Keratinocyte (primary cell): ENCODE data around the gene EDEM1. TPM values are rescaled to one million over a fixed set of nuclear protein-coding genes. Genes with fewer than 3 reads are reported as not detected.

ENCODE experiments used
- DNase-seq: peaks from one replicate; pipeline ENCODE4 v3.0.0-alpha.2; 2011; ENCODE audit warnings: low read depth, missing footprints, low spot score
- FAIRE-seq: peaks from 2 replicates; lab custom pipeline; 2011; peaks lifted over from hg19 to GRCh38; lab: Jason Lieb, UNC
- H2AFZ ChIP-seq: 2 replicates; pipeline ENCODE4 v1.6.0; 2012; ENCODE audit warnings: low read length, control low read depth, inconsistent platforms; ENCODE audit not compliant: control insufficient read depth
- H3K27ac ChIP-seq: 2 replicates; pipeline ENCODE4 v1.5.1; 2011; ENCODE audit warnings: low read length; ENCODE audit not compliant: control insufficient read depth, insufficient read depth
- H3K27me3 ChIP-seq: 3 replicates; pipeline ENCODE4 v1.6.0; 2011; ENCODE audit warnings: low read length; ENCODE audit not compliant: control insufficient read depth, insufficient read depth; ENCODE audit errors: extremely low read depth
- H3K36me3 ChIP-seq, 2 experiments: 2 replicates in 1 of 2; 3 replicates in 1 of 2; pipeline ENCODE4 v1.5.1; 2011; ENCODE audit warnings: low read length in 2 of 2, mild to moderate bottlenecking in 1 of 2; ENCODE audit not compliant: control insufficient read depth in 2 of 2, insufficient read depth in 2 of 2; ENCODE audit errors: extremely low read depth in 1 of 2
- H3K4me1 ChIP-seq: 3 replicates; pipeline ENCODE4 v1.5.1; 2011; ENCODE audit warnings: low read length; ENCODE audit not compliant: control insufficient read depth, insufficient read depth; ENCODE audit errors: extremely low read depth
- H3K4me2 ChIP-seq: 3 replicates; pipeline ENCODE4 v1.6.0; 2011; ENCODE audit warnings: low read depth, low read length; ENCODE audit not compliant: control insufficient read depth, insufficient read depth; ENCODE audit errors: extremely low read depth
- H3K4me3 ChIP-seq, 3 experiments: fragments of 200-600 bp in 1 of 3; sonication (generic) in 1 of 3; 2 replicates in 2 of 3; 3 replicates in 1 of 3; pipeline ENCODE4 v1.5.1; 2011 to 2016; ENCODE audit warnings: low read length in 3 of 3, mild to moderate bottlenecking in 3 of 3, control low read depth in 2 of 3, inconsistent platforms in 1 of 3, low read depth in 1 of 3, mixed read lengths in 1 of 3, mixed run types in 1 of 3, moderate library complexity in 1 of 3; ENCODE audit not compliant: control insufficient read depth in 2 of 3, insufficient read depth in 2 of 3; ENCODE audit errors: extremely low read depth in 1 of 3
- H3K79me2 ChIP-seq: 2 replicates; pipeline ENCODE4 v1.6.0; 2012; ENCODE audit warnings: low read length; ENCODE audit not compliant: control insufficient read depth, insufficient read depth
- H3K9ac ChIP-seq: 3 replicates; pipeline ENCODE4 v1.6.0; 2011; ENCODE audit warnings: low read length; ENCODE audit not compliant: control insufficient read depth, insufficient read depth; ENCODE audit errors: extremely low read depth
- H3K9me1 ChIP-seq: 3 replicates; pipeline ENCODE4 v1.6.0; 2011; ENCODE audit warnings: low read length; ENCODE audit not compliant: control insufficient read depth, insufficient read depth; ENCODE audit errors: extremely low read depth
- H3K9me3 ChIP-seq: 2 replicates; pipeline ENCODE4 v1.5.1; 2012; ENCODE audit warnings: low read depth, low read length; ENCODE audit not compliant: control insufficient read depth
- H4K20me1 ChIP-seq: 3 replicates; pipeline ENCODE4 v1.6.0; 2011; ENCODE audit warnings: low read length; ENCODE audit not compliant: control insufficient read depth, insufficient read depth; ENCODE audit errors: extremely low read depth
- CTCF ChIP-seq, 3 experiments: IDR thresholded peaks in 1 of 3; conservative IDR thresholded peaks in 1 of 3; optimal IDR thresholded peaks in 1 of 3; 2 replicates in 2 of 3; 3 replicates in 1 of 3; pipeline versions ENCODE3 to v1.5.1; 2011; ENCODE audit warnings: low read length in 3 of 3, mild to moderate bottlenecking in 3 of 3, moderate library complexity in 2 of 3, control low read depth in 1 of 3, inconsistent platforms in 1 of 3; ENCODE audit not compliant: insufficient read depth in 2 of 3; ENCODE audit errors: extremely low read depth in 1 of 3
- EZH2 ChIP-seq: IDR thresholded peaks from one replicate; pipeline ENCODE4 v1.6.1; 2012; ENCODE audit warnings: inconsistent platforms, mild to moderate bottlenecking, low read length, moderate library complexity
- dilution Hi-C: fragments of 300-500 bp; cut with MboI; formaldehyde crosslinking; loops from one replicate; pipeline ENCODE4 v1.7.0; 2020; ENCODE audit warnings: low sequenced_read_pairs; ENCODE audit not compliant: extremely low pct_ligation_motif_present
- polyA plus RNA-seq, 5 experiments: library from polyadenylated mRNA; depleted of rRNA in 3 of 5; stranded (reverse) in 3 of 5; stranded (forward) in 1 of 5; unstranded in 1 of 5; fragments of >200 nt; gene quantifications; 1 replicate in 1 of 5; 2 replicates in 3 of 5; 3 replicates in 1 of 5; pipeline versions ENCODE4 v1.2.1 to v1.2.3, GENCODE V29; 2011 to 2012; ENCODE audit warnings: missing spikeins in 2 of 5, low read depth in 1 of 5, low replicate concordance in 1 of 5

The EDEM1 gene
- polyA plus RNA-seq, 1 donor (not counting 4 experiments of a cell fraction or from before 2014, with no cell fraction given): 65.2 TPM

- no peak overlapping the region for H3K4me2 ChIP-seq
- TF ChIP-seq EZH2 (no peak), CTCF (optimal IDR thresholded peaks at IDR 0.05 in 1 of 3, IDR thresholded peaks at IDR 0.05 in 1 of 3, conservative IDR thresholded peaks at IDR 0.05 in 1 of 3; ENCODE audit: extremely low read depth in 1 of 3, insufficient read depth in 2 of 3, low read length in 3 of 3) (no peak)
- H3K27ac ChIP-seq: no peak overlapping the region
- H3K79me2 ChIP-seq: peaks cover 84% of the 10 kb centered on the region
- no peaks in the 10 kb centered on the region for H3K9me3 ChIP-seq
- dilution Hi-C loops: no loop called here
- no peak overlapping the region for H3K9ac ChIP-seq
- peaks cover 6% of the 10 kb centered on the region for H3K4me1 ChIP-seq
- DNase-seq (no peak), FAIRE-seq (no peak)
- no peak overlapping the region for H2AFZ ChIP-seq
- H3K36me3 ChIP-seq: peaks cover 5% of the 10 kb centered on the region in 2 experiments
- peaks cover 6% of the 10 kb centered on the region for H3K9me1 ChIP-seq
- H3K4me3 ChIP-seq: no peak overlapping the region
- H4K20me1 ChIP-seq: peaks cover 12% of the 10 kb centered on the region
- no peaks in the 10 kb centered on the region for H3K27me3 ChIP-seq
These were observed 20.7 kb upstream of the EDEM1 start for GRCh38 chr3:5166846-5167245.

GRCh38 chr3:5168110-5168509 lies 19.4 kb upstream of the EDEM1 start:
- DNase-seq (no peak), FAIRE-seq (no peak)
- Histone ChIP-seq H3K4me1 (no peaks in the 10 kb centered on the region), H3K4me2 (no peak overlapping the region), H2AFZ (no peak overlapping the region), H3K79me2 (peaks cover 75% of the 10 kb centered on the region), H3K4me3 (no peak overlapping the region), H4K20me1 (peaks cover 8% of the 10 kb centered on the region), H3K9ac (no peak overlapping the region), H3K36me3 (peaks cover 9 to 10% of the 10 kb centered on the region in 2 experiments), H3K9me1 (peaks cover 2% of the 10 kb centered on the region), H3K27me3 (no peaks in the 10 kb centered on the region), H3K27ac (no peak overlapping the region), H3K9me3 (no peaks in the 10 kb centered on the region)
- dilution Hi-C loops: no loop called here
- TF ChIP-seq EZH2 (no peak), CTCF (optimal IDR thresholded peaks at IDR 0.05 in 1 of 3, IDR thresholded peaks at IDR 0.05 in 1 of 3, conservative IDR thresholded peaks at IDR 0.05 in 1 of 3; ENCODE audit: extremely low read depth in 1 of 3, insufficient read depth in 2 of 3, low read length in 3 of 3) (no peak)
